A673 (cell line): ENCODE results near the gene GBE1. TPM values are rescaled to one million over a fixed set of nuclear protein-coding genes. Genes with fewer than 3 reads are reported as not detected.
A peak's percentile ranks its signal among the peaks of the same experiment; 100 is the strongest.
"Not testable (repeated sequence)": the region's sequence is repeated elsewhere in the genome, so short reads cannot be mapped to it uniquely, and the experiment has no call there.

Source experiments
- BruUV-seq: library from RNA; stranded (reverse); fragments of 400-500 nt; replicated peaks from 2 replicates; lab custom pipeline; 2021; lab: Mats Ljungman, UMichigan
- CTCF ChIA-PET: fragments of 300-600 bp; sonication (Branson Sonifier 250); formaldehyde crosslinking; loops from one replicate; lab custom pipeline; 2022; ENCODE audit warnings: antibody characterized with exemption; lab: Charles Lee
- POLR2A ChIA-PET: fragments of 300-600 bp; sonication (Branson Sonifier 250); formaldehyde crosslinking; loops from one replicate; lab custom pipeline; 2022; ENCODE audit warnings: antibody characterized with exemption; ENCODE audit not compliant: low non-redundant PET; lab: Charles Lee
- DNase-seq: peaks from one replicate; pipeline ENCODE4 v3.0.0-alpha.2; 2015; ENCODE audit warnings: low spot score
- H3K27ac ChIP-seq: fragments of 200-600 bp; sonication (generic); 2 replicates; pipeline ENCODE4 v1.5.1; 2016; ENCODE audit warnings: mixed run types, low read depth, mild to moderate bottlenecking, mixed read lengths, antibody characterized with exemption, low read length; ENCODE audit not compliant: poor library complexity, severe bottlenecking
- H3K27me3 ChIP-seq: fragments of 200-600 bp; sonication (generic); replicated peaks from 2 replicates; pipeline ENCODE4 v1.6.1; 2017; ENCODE audit warnings: mixed run types, low read depth, mild to moderate bottlenecking, mixed read lengths, antibody characterized with exemption, low read length; ENCODE audit not compliant: insufficient read depth, poor library complexity
- H3K36me3 ChIP-seq: fragments of 200-600 bp; sonication (generic); 2 replicates; pipeline ENCODE4 v1.6.1; 2016; ENCODE audit warnings: mixed run types, mild to moderate bottlenecking, mixed read lengths, antibody characterized with exemption, low read length; ENCODE audit not compliant: insufficient read depth, poor library complexity, severe bottlenecking
- H3K4me1 ChIP-seq: fragments of 200-600 bp; sonication (generic); 2 replicates; pipeline ENCODE4 v1.6.1; 2017; ENCODE audit warnings: mixed run types, mild to moderate bottlenecking, mixed read lengths, antibody characterized with exemption, low read length; ENCODE audit not compliant: insufficient read depth, poor library complexity, severe bottlenecking
- H3K4me3 ChIP-seq: fragments of 200-600 bp; sonication (generic); 2 replicates; pipeline ENCODE4 v1.5.1; 2016; ENCODE audit warnings: low read depth, mixed run types, mild to moderate bottlenecking, mixed read lengths, low read length; ENCODE audit not compliant: poor library complexity, severe bottlenecking
- H3K9me3 ChIP-seq: fragments of 200-600 bp; sonication (generic); 2 replicates; pipeline ENCODE4 v1.6.1; 2016; ENCODE audit warnings: mixed run types, low read depth, mild to moderate bottlenecking, mixed read lengths, antibody characterized with exemption, low read length; ENCODE audit not compliant: poor library complexity, severe bottlenecking
- CTCF ChIP-seq: fragments of 300-800, 200-600 bp; sonication (generic); conservative IDR thresholded peaks from 2 replicates; pipeline ENCODE4 v1.5.1; 2017; ENCODE audit warnings: low read depth, mild to moderate bottlenecking, antibody characterized with exemption, low read length, moderate library complexity, mixed read lengths
- EZH2 ChIP-seq: fragments of 200-600 bp; sonication (generic); IDR thresholded peaks from 2 replicates; pipeline ENCODE4 v1.6.1; 2017; ENCODE audit warnings: borderline replicate concordance, low read depth, mild to moderate bottlenecking, mixed read lengths, antibody characterized with exemption, low read length; ENCODE audit not compliant: poor library complexity, severe bottlenecking
- intact Hi-C: fragments of 100-400 bp; cut with micrococcal nuclease; formaldehyde crosslinking; loops from one replicate; pipeline ENCODE4 v1.10.0; 2022; ENCODE audit not compliant: unreplicated experiment
- total RNA-seq: library from RNA; stranded (reverse); gene quantifications from 2 replicates; pipeline ENCODE4 v1.2.3, GENCODE V29; 2021

Gene GBE1
- total RNA-seq, 1 experiment from 2014 or later, result 8.2 TPM

GRCh38 chr3:81760215-81760614, 1.2 kb downstream of the GBE1 start:
- peaks cover 7% of the 10 kb centered on the region for H3K4me1 ChIP-seq
- peak overlapping the region; percentile 72 for H3K4me3 ChIP-seq
- CTCF ChIA-PET, result no interaction called here
- H3K9me3 ChIP-seq, result no peaks in the 10 kb centered on the region
- no peak overlapping the region for H3K27ac ChIP-seq
- H3K27me3 ChIP-seq, result no peaks in the 10 kb centered on the region
- POLR2A ChIA-PET, result no interaction called here
- H3K36me3 ChIP-seq, result no peaks in the 10 kb centered on the region
- BruUV-seq, result TSS peak; percentile 70
- intact Hi-C loops, result loop anchor here (5.0 kb wide), 1 partner anchor 83 kb away; no protein-coding TSS in a partner anchor
- no peak for DNase-seq
- no peak for TF ChIP-seq EZH2
- no peak for TF ChIP-seq CTCF

GRCh38 chr3:81758771-81759170, 2.7 kb downstream of the GBE1 start:
- POLR2A ChIA-PET, intact Hi-C loops, H3K9me3 ChIP-seq, CTCF ChIA-PET, H3K27ac ChIP-seq, H3K36me3 ChIP-seq, BruUV-seq, H3K27me3 ChIP-seq, H3K4me3 ChIP-seq, DNase-seq, H3K4me1 ChIP-seq: not testable (repeated sequence)

- peaks cover 7% of the 10 kb centered on the region for H3K4me1 ChIP-seq
- no peaks in the 10 kb centered on the region for H3K36me3 ChIP-seq
- BruUV-seq, result no TSS peak
- no peaks in the 10 kb centered on the region for H3K27me3 ChIP-seq
- POLR2A ChIA-PET, result no interaction called here
- DNase-seq, result no peak
- CTCF ChIA-PET, result no interaction called here
- no peaks in the 10 kb centered on the region for H3K9me3 ChIP-seq
- no peak overlapping the region for H3K4me3 ChIP-seq
- TF ChIP-seq CTCF (no peak), EZH2 (no peak)
- intact Hi-C loops, result no loop called here
- H3K27ac ChIP-seq, result no peak overlapping the region
These were observed 3.2 kb downstream of the GBE1 start for GRCh38 chr3:81758275-81758674.

- Histone ChIP-seq H3K36me3 (no peaks in the 10 kb centered on the region), H3K4me1 (no peaks in the 10 kb centered on the region), H3K9me3 (no peaks in the 10 kb centered on the region), H3K27ac (no peak overlapping the region), H3K4me3 (no peak overlapping the region), H3K27me3 (no peaks in the 10 kb centered on the region)
- POLR2A ChIA-PET, result no interaction called here
- intact Hi-C loops, result no loop called here
- CTCF ChIA-PET, result no interaction called here
- no peak for DNase-seq
- no TSS peak for BruUV-seq
- TF ChIP-seq CTCF (no peak), EZH2 (no peak)
These were observed 7.9 kb downstream of the GBE1 start for GRCh38 chr3:81753416-81754027.
